GM12891 (cell line): Measurements from ENCODE around the gene PSMF1. TPM values are rescaled to one million over a fixed set of nuclear protein-coding genes. Genes with fewer than 3 reads are reported as not detected.
A peak's percentile ranks its signal among the peaks of the same experiment; 100 is the strongest.

Experiments
- DNase-seq: peaks from one replicate; pipeline ENCODE4 v3.0.0; 2011; ENCODE audit warnings: low spot score; ENCODE audit not compliant: insufficient read length
- FAIRE-seq: peaks from 2 replicates; lab custom pipeline; 2011; peaks lifted over from hg19 to GRCh38; lab: Jason Lieb, UNC
- PAX5 ChIP-seq: IDR thresholded peaks from 2 replicates; pipeline ENCODE4 v1.6.1; 2011; ENCODE audit warnings: low read length, moderate library complexity, mild to moderate bottlenecking; ENCODE audit not compliant: insufficient read depth, severe bottlenecking
- POLR2A ChIP-seq: IDR thresholded peaks from 2 replicates; pipeline ENCODE4 v1.6.1; 2011; ENCODE audit warnings: low read depth, low read length, control low read depth
- POLR2AphosphoS5 ChIP-seq: IDR thresholded peaks from 2 replicates; pipeline ENCODE4 v1.6.1; 2011; ENCODE audit warnings: low read depth, low read length, control low read depth
- POU2F2 ChIP-seq: IDR thresholded peaks from 2 replicates; pipeline ENCODE4 v1.6.1; 2011; ENCODE audit warnings: low read depth, mild to moderate bottlenecking, control low read depth, low read length, moderate library complexity
- SPI1 ChIP-seq: IDR thresholded peaks from 2 replicates; pipeline ENCODE4 v1.6.1; 2011; ENCODE audit warnings: low read depth, low read length, control low read depth
- TAF1 ChIP-seq: IDR thresholded peaks from 2 replicates; pipeline ENCODE4 v1.6.1; 2011; ENCODE audit warnings: low read depth, low read length, control low read depth
- polyA plus RNA-seq: library from polyadenylated mRNA; unstranded; fragments of >200 nt; gene quantifications from one replicate; pipeline ENCODE4 v1.2.1, GENCODE V29; 2012; ENCODE audit warnings: low read depth, missing spikeins, inconsistent platforms; ENCODE audit not compliant: missing spikeins

PSMF1 gene
- polyA plus RNA-seq = 100 TPM

- DNase-seq = peak; percentile 90
- peak; percentile 96 for TF ChIP-seq POLR2A
- peak; percentile 78 for TF ChIP-seq PAX5
- peak; percentile 85 for TF ChIP-seq TAF1
- TF ChIP-seq POLR2AphosphoS5 = peak; percentile 84
- TF ChIP-seq SPI1 = no peak
- TF ChIP-seq POU2F2 = peak; percentile 76
- peak; percentile 91 for FAIRE-seq
Measured at GRCh38 chr20:1118336-1119127, at the start of gene PSMF1. Gene PSMF1, plus strand, starts transcription at chr20:1118602. Its CDS starts 172 bp downstream, at chr20:1118774.

DNA sequence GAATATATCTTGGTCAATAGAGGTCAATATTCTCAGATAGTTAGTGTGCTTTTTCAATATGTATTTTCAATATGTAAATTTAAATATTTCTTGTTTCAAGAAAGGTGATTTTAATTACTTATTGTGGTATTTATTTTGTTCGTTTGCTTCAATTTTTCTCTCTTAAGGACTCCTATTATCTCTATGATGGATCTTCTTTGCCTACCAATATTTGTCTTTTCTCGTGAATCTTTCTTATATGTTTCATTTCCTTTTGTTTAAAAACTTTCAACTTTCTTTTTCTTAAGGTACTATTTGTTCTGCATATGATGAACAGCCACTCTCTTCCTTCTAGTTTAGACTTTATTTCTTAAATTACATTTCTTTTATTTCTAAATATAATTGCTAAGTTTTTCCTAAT is 46.1 kb upstream of the PSMF1 start:
- no peak for FAIRE-seq
- DNase-seq = no peak
- TF ChIP-seq TAF1 (no peak), POU2F2 (no peak)

- peak; percentile 55 for FAIRE-seq
- no peak for TF ChIP-seq POLR2AphosphoS5
- peak; percentile 36; the same call in 1 of the 2 replicates for TF ChIP-seq SPI1
- TF ChIP-seq PAX5 = no peak
- no peak for TF ChIP-seq TAF1
- no peak for TF ChIP-seq POLR2A
- no peak for TF ChIP-seq POU2F2
- no peak for DNase-seq
Measured at GRCh38 chr20:1075616-1076015, 42.8 kb upstream of the PSMF1 start.

DNA sequence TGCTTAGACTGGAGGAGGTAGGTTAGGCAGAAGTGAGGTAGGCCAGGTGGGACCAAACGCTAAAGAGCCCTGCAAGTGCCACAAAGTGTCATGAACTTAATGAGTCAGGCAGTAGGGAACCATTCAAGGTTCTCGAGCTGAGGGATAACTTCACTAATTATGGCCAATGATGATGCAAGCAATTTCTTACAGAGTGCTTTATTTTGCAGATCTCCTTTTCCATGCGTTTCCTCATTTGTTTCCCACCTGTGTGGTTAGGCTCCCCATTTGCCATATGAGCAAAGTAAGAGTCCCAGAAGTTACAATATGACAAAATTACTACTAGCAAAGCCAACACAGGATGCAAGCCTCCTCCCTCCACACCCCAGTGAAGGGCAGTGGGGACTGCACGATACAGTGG is 36.5 kb upstream of the PSMF1 start:
- TF ChIP-seq POU2F2 (no peak), TAF1 (no peak), POLR2A (no peak), PAX5 (no peak), SPI1 (no peak), POLR2AphosphoS5 (no peak)
- FAIRE-seq (no peak), DNase-seq (no peak)

DNA sequence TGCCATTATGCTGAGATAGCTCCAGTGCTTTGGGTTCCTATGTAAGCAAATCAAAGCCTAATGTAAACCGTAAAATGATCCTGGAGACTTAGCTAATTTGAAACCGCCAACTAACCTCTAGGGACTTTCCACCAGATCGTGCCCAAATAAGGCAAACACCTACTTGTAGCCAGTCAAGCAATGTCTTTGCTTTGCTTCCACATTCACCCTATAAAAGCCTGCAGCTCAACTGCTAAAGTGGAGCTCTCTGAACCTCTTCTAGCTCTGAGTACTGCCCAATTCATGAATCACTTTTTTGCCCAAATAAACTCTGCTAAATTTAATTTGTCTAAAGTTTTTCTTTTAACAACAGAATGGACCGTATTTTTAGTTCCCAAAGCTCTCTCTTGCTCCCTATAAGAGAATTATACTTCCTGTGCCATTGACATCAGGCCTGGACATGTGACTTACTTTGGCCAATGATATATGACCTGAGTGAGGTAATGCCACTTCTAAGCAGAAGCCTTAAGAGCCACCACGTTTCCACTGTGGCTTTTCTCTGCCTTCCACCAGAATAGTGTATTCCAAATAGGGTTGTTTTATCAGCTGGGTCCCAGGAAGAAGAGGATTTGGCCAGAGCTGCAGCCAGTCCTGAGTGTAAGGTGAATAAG is 34.8 kb upstream of the PSMF1 start:
- TF ChIP-seq PAX5 (no peak), TAF1 (no peak), SPI1 (no peak), POLR2AphosphoS5 (no peak), POLR2A (no peak), POU2F2 (no peak)
- no peak for FAIRE-seq

GRCh38 chr20:1085492-1086276 is 32.7 kb upstream of the PSMF1 start:
- TF ChIP-seq TAF1 = no peak
- no peak for TF ChIP-seq POLR2AphosphoS5
- no peak for TF ChIP-seq PAX5
- TF ChIP-seq SPI1 = no peak
- no peak for TF ChIP-seq POU2F2
- no peak for TF ChIP-seq POLR2A
- FAIRE-seq (no peak), DNase-seq (no peak)

More for the DNA sequence above, 34.8 kb upstream of the PSMF1 start:
- no peak for DNase-seq

DNA sequence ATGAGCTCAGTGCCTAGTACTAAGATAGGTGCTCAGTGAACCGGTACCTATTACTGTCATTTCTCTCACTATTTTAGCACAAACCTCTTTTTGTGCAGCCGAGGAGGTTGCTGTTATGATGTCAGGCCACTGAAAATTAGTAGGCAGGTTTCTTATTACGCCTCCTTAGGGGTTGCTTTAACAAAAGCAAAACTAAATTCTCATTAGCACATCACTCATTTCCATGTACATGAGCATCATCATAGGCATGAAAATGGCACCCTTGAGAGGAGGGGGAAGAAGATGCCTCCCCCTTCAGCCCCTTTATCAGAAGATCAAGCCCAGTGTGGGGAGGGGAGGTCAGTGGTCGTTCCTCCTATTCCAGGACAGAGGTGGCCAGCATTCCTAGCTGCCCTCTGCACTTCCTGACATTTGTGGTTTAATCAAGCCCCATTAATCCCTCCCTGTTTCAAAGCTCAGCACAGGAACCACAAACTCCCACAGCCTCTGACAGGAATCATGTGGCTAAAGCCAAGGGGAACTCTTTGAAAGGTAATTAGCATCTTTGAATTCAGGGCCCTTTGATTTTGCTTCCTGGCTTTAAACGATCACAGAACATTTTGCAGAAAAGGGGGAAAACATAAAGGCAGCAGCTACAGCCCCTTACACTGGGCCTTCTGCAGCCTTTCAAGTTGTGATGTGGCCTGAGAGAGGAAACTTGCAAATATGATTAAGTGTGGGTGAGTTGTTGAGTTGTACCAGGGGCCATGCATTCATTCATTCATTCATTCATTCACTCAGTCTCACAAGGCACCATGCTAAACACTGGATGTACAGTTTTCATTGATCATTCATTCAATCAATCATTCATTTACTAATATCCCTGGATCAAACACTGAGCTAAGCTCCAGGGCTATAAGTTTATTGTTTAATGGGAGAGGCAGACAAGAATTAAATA is 31.9 kb upstream of the PSMF1 start:
- TF ChIP-seq POU2F2 (no peak), POLR2AphosphoS5 (no peak), POLR2A (no peak), PAX5 (no peak), SPI1 (no peak), TAF1 (no peak)
- DNase-seq (no peak), FAIRE-seq (no peak)

- no peak for TF ChIP-seq PAX5
- no peak for TF ChIP-seq TAF1
- TF ChIP-seq POU2F2 = no peak
- no peak for TF ChIP-seq SPI1
- TF ChIP-seq POLR2AphosphoS5 = no peak
- no peak for TF ChIP-seq POLR2A
- FAIRE-seq (no peak), DNase-seq (no peak)
Measured at GRCh38 chr20:1087311-1087905, 31.0 kb upstream of the PSMF1 start.
